Measurements from ENCODE around the gene MTFMT.
"Not testable (repeated sequence)": the region's sequence is repeated elsewhere in the genome, so short reads cannot be mapped to it uniquely, and the experiment has no call there.

MTFMT gene

DNA sequence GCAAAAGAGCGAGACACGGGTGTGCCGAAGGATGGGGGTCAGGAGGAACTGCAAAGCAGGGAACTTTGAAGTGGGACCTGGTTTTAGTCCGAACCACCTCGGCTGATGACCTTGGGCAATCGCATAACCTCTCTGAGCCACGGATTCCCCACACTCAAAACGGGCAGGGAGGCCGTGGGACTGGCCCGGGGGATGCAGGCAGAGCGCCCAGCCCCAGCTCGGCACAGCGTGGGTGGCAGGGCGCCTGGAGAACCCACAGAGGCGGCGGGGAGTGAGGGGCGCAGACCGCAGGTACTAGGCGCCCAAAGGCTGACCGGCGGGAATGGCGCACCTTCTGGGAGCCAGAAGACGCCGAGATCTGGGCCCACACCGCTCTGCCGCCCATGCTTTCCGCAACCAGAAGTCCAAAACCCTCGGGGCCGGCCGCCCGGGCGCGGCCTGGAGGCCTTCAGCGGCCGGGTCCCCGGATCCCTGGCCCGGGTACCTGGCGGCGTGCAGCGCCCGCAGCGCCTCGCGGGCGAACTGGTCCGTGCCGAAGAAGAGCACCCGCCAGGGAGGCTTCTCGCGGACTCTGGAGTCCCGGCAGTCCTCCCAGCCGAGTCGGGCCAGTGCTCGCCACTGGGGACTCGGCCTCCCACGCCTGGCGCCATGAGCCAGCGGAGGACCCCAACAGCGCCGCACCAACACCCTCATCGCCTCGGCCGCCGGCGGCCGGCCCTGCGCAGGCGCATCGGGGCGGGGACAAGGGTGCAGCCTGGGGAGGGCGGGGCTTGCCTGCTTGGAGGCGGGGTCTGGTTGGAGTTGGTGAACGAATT is at the start of gene MTFMT:
MTFMT (minus strand) TSS at position 719 of the 815 bp plus-strand sequence; CDS start at position 693, 26 bp downstream.
- H3K27ac Mint-ChIP-seq (ENCODE audit: low read depth), result peak within 1 kb of the TSS; percentile 80
- peaks cover 13% of the 10 kb centered on the region for H3K36me3 Mint-ChIP-seq (ENCODE audit: insufficient read depth)
- H3K4me1 Mint-ChIP-seq, result peaks cover 30% of the 10 kb centered on the region
- ATAC-seq (replicated peaks; ENCODE audit: extremely low read depth, poor library complexity, severe bottlenecking), result peak; percentile 90
- peaks cover 19% of the 10 kb centered on the region for H3K27me3 Mint-ChIP-seq
- H3K4me3 Mint-ChIP-seq, result peak within 1 kb of the TSS; percentile 87
- no peaks in the 10 kb centered on the region for H3K9me3 Mint-ChIP-seq
- DNase-seq (ENCODE audit: low spot score in 2 of 2), result peak; percentile 83 to 89

DNA sequence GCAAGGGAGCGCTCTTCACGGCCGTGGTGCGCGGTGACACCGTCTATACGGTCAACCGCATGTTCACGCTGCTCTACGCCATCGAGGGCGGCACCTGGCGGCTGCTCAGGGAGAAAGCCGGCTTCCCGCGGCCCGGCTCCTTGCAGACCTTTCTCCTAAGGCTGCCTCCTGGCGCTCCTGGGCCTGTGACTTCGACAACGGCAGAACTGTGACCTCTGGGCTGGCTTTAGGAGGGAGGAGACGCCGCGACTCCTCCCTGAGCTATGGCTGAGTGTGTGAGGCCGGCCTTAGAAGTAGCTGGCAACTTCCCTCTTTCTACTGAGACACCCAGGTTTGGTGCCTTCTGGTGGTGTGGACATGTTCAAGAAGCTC is 48.5 kb upstream of the MTFMT start:
- DNase-seq (ENCODE audit: low spot score in 2 of 2) (no peak), ATAC-seq (replicated peaks; ENCODE audit: extremely low read depth, poor library complexity, severe bottlenecking) (no peak)
- no peak overlapping the region for H3K4me3 Mint-ChIP-seq
- H3K9me3 Mint-ChIP-seq, result no peaks in the 10 kb centered on the region
- no peak overlapping the region for H3K27ac Mint-ChIP-seq (ENCODE audit: low read depth)
- peaks cover 15% of the 10 kb centered on the region for H3K4me1 Mint-ChIP-seq
- peaks cover 56% of the 10 kb centered on the region for H3K27me3 Mint-ChIP-seq
- peaks cover 2% of the 10 kb centered on the region for H3K36me3 Mint-ChIP-seq (ENCODE audit: insufficient read depth)

DNA sequence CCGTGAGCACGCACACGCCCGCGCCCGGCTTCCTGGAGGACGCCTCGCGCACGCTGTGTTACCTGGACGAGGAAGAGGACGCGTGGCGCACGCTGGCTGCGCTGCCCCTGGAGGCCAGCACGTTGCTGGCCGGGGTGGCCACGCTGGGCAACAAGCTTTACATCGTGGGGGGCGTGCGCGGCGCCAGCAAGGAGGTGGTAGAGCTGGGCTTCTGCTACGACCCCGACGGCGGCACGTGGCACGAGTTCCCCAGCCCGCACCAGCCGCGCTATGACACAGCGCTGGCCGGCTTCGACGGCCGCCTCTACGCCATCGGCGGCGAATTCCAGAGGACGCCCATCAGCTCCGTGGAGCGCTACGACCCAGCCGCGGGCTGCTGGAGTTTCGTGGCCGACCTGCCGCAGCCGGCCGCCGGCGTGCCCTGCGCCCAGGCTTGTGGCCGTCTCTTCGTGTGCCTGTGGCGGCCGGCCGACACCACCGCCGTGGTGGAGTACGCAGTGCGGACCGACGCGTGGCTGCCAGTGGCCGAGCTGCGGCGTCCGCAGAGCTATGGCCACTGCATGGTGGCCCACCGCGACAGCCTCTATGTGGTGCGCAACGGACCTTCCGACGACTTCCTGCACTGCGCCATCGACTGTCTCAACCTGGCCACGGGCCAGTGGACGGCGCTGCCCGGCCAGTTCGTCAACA is 48.0 kb upstream of the MTFMT start:
- H3K4me3 Mint-ChIP-seq, result no peak overlapping the region
- H3K4me1 Mint-ChIP-seq, result peaks cover 9% of the 10 kb centered on the region
- H3K27me3 Mint-ChIP-seq, result peaks cover 50% of the 10 kb centered on the region
- ATAC-seq (replicated peaks; ENCODE audit: extremely low read depth, poor library complexity, severe bottlenecking), result no peak
- H3K27ac Mint-ChIP-seq (ENCODE audit: low read depth), result no peak overlapping the region
- DNase-seq (ENCODE audit: low spot score in 2 of 2), result no peak
- no peaks in the 10 kb centered on the region for H3K9me3 Mint-ChIP-seq
- H3K36me3 Mint-ChIP-seq (ENCODE audit: insufficient read depth), result peaks cover 2% of the 10 kb centered on the region

DNA sequence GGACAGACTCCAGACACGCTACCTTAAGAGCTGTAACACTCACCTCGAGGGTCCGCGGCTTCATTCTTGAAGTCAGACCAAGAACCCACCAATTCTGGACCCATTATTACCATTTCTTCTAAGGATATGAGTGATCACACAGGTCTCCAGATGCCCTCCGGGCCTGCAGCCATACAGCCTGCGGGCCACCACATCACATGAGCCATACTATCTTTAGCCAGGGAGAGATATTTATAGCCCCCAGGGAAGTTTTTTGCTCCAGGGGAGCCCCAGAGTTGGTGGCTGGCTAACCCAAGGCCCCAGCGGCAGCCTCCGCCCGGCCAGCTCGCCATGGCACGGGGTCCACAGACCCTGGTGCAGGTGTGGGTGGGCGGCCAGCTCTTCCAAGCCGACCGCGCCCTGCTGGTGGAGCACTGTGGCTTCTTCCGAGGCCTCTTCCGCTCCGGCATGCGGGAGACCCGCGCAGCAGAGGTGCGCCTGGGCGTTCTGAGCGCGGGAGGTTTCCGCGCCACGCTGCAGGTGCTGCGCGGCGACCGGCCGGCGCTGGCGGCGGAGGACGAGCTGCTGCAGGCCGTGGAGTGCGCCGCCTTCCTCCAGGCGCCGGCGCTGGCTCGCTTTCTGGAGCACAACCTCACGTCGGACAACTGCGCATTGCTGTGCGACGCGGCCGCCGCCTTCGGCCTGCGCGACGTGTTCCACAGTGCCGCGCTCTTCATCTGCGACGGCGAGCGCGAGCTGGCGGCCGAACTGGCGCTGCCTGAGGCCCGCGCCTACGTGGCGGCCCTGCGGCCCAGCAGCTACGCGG is 47.2 kb upstream of the MTFMT start, which contains the start of gene KBTBD13:
KBTBD13 (plus strand) TSS at position 261 of the 805 bp plus-strand sequence; CDS start at position 331, 70 bp downstream.
- DNase-seq (ENCODE audit: low spot score in 2 of 2), result no peak
- no peak within 1 kb of the TSS for H3K4me3 Mint-ChIP-seq
- peaks cover 43% of the 10 kb centered on the region for H3K27me3 Mint-ChIP-seq
- no peak within 1 kb of the TSS for H3K27ac Mint-ChIP-seq (ENCODE audit: low read depth)
- peaks cover 2% of the 10 kb centered on the region for H3K36me3 Mint-ChIP-seq (ENCODE audit: insufficient read depth)
- H3K4me1 Mint-ChIP-seq, result peaks cover 5% of the 10 kb centered on the region
- no peaks in the 10 kb centered on the region for H3K9me3 Mint-ChIP-seq
- no peak for ATAC-seq (replicated peaks; ENCODE audit: extremely low read depth, poor library complexity, severe bottlenecking)

DNA sequence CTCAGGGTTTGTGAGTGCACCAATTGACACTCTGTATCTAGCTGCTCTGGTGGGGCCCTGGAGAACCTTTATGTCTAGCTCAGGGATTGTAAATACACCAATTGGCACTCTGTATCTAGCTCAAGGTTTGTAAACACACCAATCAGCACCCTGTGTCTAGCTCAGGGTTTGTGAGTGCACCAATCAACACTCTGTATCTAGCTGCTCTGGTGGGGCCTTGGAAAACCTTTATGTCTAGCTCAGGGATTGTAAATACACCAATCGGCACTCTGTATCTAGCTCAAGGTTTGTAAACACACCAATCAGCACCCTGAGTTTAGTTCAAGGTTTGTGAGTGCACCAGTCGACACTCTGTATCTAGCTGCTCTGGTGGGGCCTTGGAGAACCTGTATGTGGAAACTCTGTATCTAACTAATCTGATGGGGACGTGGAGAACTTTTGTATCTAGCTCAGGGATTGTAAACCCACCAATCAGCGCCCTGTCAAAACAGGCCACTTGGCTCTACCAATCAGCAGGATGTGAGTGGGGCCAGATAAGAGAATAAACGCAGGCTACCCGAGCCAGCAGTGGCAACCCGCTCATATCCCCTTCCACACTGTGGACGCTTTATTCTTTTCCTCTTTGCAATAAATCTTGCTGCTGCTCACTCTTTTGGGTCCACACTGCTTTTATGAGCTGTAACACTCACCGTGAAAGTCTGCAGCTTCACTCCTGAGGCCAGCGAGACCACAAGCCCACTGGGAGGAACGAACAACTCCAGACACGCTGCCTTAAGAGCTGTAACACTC is 46.4 kb upstream of the MTFMT start:
- H3K36me3 Mint-ChIP-seq (ENCODE audit: insufficient read depth); H3K4me3 Mint-ChIP-seq; H3K27ac Mint-ChIP-seq (ENCODE audit: low read depth); H3K4me1 Mint-ChIP-seq; DNase-seq (ENCODE audit: low spot score in 2 of 2); ATAC-seq (replicated peaks; ENCODE audit: extremely low read depth, poor library complexity, severe bottlenecking); H3K9me3 Mint-ChIP-seq: not testable (repeated sequence)
- peaks cover 34% of the 10 kb centered on the region for H3K27me3 Mint-ChIP-seq

DNA sequence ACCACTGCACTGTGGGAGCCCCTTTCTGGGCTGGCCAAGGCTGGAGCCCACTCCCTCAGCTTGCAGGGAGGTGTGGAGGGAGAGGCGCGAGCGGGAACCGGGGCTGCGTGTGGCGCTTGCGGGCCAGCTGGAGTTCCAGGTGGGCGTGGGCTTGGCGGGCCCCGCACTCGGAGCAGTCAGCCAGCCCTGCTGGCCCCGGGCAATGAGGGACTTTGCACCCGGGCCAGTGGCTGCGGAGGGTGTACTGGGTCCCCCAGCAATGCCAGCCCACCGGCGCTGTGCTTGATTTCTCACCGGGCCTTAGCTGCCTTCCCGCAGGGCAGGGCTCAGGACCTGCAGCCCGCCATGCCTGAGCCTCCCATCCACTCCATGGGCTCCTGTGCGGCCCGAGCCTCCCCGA is 45.5 kb upstream of the MTFMT start:
- not testable (repeated sequence) for H3K27ac Mint-ChIP-seq (ENCODE audit: low read depth); H3K9me3 Mint-ChIP-seq; H3K4me3 Mint-ChIP-seq; H3K36me3 Mint-ChIP-seq (ENCODE audit: insufficient read depth); H3K4me1 Mint-ChIP-seq; ATAC-seq (replicated peaks; ENCODE audit: extremely low read depth, poor library complexity, severe bottlenecking); DNase-seq (ENCODE audit: low spot score in 2 of 2)
- peaks cover 31% of the 10 kb centered on the region for H3K27me3 Mint-ChIP-seq

DNA sequence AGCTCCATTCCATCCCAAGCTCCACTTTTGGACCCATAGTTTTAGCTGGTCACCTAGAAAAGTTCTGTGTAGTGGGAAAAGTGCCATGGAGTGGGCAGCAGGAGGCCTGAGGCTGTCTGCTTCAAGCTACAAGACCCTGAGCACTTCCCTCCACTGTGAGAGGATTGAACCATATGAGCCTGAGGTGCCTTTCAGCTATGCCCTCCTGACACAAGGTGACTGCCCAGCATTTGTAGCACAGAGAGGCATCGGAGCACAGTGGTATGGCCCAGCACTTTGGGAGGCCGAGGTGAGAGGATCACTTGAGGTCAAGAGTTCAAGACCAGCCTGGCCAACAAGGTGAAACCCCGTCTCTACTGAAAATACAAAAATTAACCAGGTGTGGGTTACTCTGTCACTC is 43.2 kb upstream of the MTFMT start:
- peaks cover 22% of the 10 kb centered on the region for H3K27me3 Mint-ChIP-seq
- H3K9me3 Mint-ChIP-seq, result no peaks in the 10 kb centered on the region
- no peak for ATAC-seq (replicated peaks; ENCODE audit: extremely low read depth, poor library complexity, severe bottlenecking)
- H3K36me3 Mint-ChIP-seq (ENCODE audit: insufficient read depth), result peaks cover 2% of the 10 kb centered on the region
- DNase-seq (ENCODE audit: low spot score in 2 of 2), result no peak
- H3K4me1 Mint-ChIP-seq, result peaks cover under 1% of the 10 kb centered on the region
- no peak overlapping the region for H3K27ac Mint-ChIP-seq (ENCODE audit: low read depth)
- H3K4me3 Mint-ChIP-seq, result no peak overlapping the region

DNA sequence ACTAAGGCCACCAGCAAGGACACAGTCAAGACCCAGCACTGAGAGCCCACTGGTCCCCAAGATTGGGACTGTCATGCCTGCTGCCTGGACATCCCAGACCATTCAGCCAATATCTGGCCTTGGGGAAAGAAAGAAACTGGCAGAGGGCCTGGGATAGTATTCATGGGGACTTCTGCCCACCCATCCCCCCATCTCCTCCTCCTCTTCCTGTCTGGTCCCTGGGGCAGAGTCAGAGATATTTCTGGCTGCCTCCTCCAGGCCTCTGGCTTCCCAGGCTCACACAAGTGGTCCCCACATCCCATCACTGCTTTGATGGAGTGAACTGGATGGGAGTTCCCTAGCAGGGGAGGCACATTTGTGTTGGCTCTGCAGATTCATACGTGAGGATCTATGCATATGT is 42.6 kb upstream of the MTFMT start:
- H3K9me3 Mint-ChIP-seq, result no peaks in the 10 kb centered on the region
- H3K36me3 Mint-ChIP-seq (ENCODE audit: insufficient read depth), result peaks cover 2% of the 10 kb centered on the region
- H3K27me3 Mint-ChIP-seq, result peaks cover 27% of the 10 kb centered on the region
- no peak for DNase-seq (ENCODE audit: low spot score in 2 of 2)
- H3K4me1 Mint-ChIP-seq, result peaks cover 4% of the 10 kb centered on the region
- ATAC-seq (replicated peaks; ENCODE audit: extremely low read depth, poor library complexity, severe bottlenecking), result no peak
- H3K27ac Mint-ChIP-seq (ENCODE audit: low read depth), result no peak overlapping the region
- no peak overlapping the region for H3K4me3 Mint-ChIP-seq

DNA sequence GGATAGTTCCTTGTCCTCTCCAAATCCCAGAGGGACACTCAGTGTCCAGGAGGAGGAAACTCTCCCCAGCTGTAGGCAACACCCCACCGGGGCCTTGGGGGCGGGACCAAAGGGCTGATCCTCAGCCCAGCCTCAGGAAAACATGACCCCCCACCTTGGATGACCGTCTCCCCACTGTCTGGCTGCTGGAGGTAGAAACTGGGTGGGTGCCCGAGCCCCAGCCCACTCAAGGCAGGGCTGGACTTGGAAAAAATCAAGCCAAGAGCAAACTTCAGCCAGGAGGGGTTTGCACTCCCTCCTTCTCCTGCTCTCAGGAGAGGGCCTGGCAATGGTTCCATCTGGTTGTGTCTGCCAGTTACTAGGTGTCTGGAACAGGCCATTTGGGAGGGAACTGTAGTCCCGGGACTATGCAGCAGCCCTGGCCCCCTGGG is 42.0 kb upstream of the MTFMT start:
- Mint-ChIP-seq H3K4me3 (no peak overlapping the region), H3K9me3 (no peaks in the 10 kb centered on the region), H3K36me3 (ENCODE audit: insufficient read depth) (peaks cover 2% of the 10 kb centered on the region), H3K27me3 (peaks cover 30% of the 10 kb centered on the region), H3K4me1 (peaks cover 6% of the 10 kb centered on the region), H3K27ac (ENCODE audit: low read depth) (no peak overlapping the region)
- ATAC-seq (replicated peaks; ENCODE audit: extremely low read depth, poor library complexity, severe bottlenecking) (no peak), DNase-seq (ENCODE audit: low spot score in 2 of 2) (no peak)

DNA sequence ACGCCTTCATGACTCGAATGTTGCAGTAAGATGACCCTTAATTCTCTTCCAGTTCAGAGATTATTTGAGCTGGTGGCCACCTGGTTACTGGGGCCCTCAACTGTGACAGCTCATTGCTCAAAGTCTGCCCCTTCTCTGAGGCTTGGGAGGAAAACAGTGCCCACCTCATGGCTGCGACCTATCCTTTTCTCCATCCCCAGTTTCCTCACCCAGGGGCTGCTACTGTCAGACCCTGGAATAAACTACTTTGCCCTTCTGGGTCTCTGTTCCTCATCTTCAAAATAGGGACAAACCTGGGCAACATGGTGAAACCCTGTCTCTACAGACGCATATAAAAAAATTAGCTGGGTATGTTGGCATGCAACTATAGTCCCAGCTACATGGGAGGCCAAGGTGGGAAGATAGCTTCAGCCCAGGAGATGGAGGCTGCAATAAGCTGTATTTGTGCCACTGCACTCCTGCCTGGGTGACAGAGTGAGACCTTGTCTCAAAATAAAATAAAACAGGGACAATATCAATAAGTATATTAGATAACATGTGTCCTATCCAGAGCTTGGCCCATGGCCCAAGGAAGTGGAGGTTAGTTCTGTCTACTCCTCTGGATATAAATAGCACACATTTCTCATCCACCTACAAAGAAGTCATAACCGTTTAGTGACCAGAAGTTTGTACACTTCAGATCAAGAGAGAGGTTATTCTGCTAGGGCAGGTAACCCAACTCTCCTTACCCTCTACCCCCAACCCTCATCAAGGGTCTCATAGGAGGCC is 40.5 kb upstream of the MTFMT start:
- H3K9me3 Mint-ChIP-seq, result no peaks in the 10 kb centered on the region
- ATAC-seq (replicated peaks; ENCODE audit: extremely low read depth, poor library complexity, severe bottlenecking) (no peak), DNase-seq (ENCODE audit: low spot score in 2 of 2) (no peak)
- H3K36me3 Mint-ChIP-seq (ENCODE audit: insufficient read depth), result no peaks in the 10 kb centered on the region
- H3K27me3 Mint-ChIP-seq, result peaks cover 37% of the 10 kb centered on the region
- peaks cover 6% of the 10 kb centered on the region for H3K4me1 Mint-ChIP-seq
- no peak overlapping the region for H3K27ac Mint-ChIP-seq (ENCODE audit: low read depth)
- no peak overlapping the region for H3K4me3 Mint-ChIP-seq

DNA sequence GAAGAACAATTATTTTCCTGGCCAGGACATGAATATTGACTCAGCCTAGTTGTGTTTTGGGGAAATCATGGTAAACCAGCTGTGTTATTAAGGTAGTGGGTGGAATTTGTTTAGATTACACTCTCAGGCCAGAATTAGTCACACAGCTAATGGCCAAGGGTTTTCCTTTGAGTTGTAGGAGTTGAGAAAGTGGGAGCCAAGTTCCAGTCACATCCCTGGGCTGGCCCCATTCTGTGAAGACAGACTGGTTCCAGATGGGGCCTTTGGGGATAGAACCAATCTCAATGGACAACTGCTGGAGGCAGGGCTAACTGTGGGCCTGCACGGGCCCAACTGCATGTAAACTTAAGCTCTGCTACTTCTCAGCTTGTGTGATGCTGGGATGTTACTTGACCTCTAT is 39.7 kb upstream of the MTFMT start:
- ATAC-seq (replicated peaks; ENCODE audit: extremely low read depth, poor library complexity, severe bottlenecking) (no peak), DNase-seq (ENCODE audit: low spot score in 2 of 2) (no peak)
- Mint-ChIP-seq H3K36me3 (ENCODE audit: insufficient read depth) (no peaks in the 10 kb centered on the region), H3K27me3 (peaks cover 39% of the 10 kb centered on the region), H3K9me3 (no peaks in the 10 kb centered on the region), H3K4me3 (no peak overlapping the region), H3K4me1 (peaks cover 6% of the 10 kb centered on the region), H3K27ac (ENCODE audit: low read depth) (no peak overlapping the region)

All from central memory CD8-positive, alpha-beta T cell (primary cell).